Smooth muscle cell (in vitro differentiated cells): ENCODE data around the gene CHN2. TPM values are rescaled to one million over a fixed set of nuclear protein-coding genes. Genes with fewer than 3 reads are reported as not detected.

ENCODE experiments used
- DNase-seq: peaks from one replicate; lab custom pipeline; 2025; ENCODE audit not compliant: unreplicated experiment; lab: John Stamatoyannopoulos, UW
- H2AFZ ChIP-seq: fragments of 200-600 bp; sonication (generic); 2 replicates; pipeline ENCODE4 v1.6.0; 2016; ENCODE audit warnings: antibody characterized with exemption, low read depth, mild to moderate bottlenecking
- H3F3A ChIP-seq: fragments of 200-600 bp; sonication (generic); 2 replicates; pipeline ENCODE4 v1.6.0; 2017; ENCODE audit warnings: antibody characterized with exemption, low read depth
- H3K27ac ChIP-seq: fragments of 200-600 bp; sonication (generic); 2 replicates; pipeline ENCODE4 v1.5.1; 2016; ENCODE audit warnings: low read depth, mild to moderate bottlenecking
- H3K27me3 ChIP-seq: fragments of 200-600 bp; sonication (generic); 2 replicates; pipeline ENCODE4 v1.6.1; 2016; ENCODE audit warnings: low read depth, mild to moderate bottlenecking
- H3K36me3 ChIP-seq: fragments of 200-600 bp; sonication (generic); 2 replicates; pipeline ENCODE4 v1.5.1; 2016; ENCODE audit warnings: low read depth
- H3K4me1 ChIP-seq: fragments of 200-600 bp; sonication (generic); 2 replicates; pipeline ENCODE4 v1.5.1; 2016; ENCODE audit warnings: low read depth
- H3K4me2 ChIP-seq: fragments of 200-600 bp; sonication (generic); 2 replicates; pipeline ENCODE4 v1.6.0; 2016; ENCODE audit warnings: mild to moderate bottlenecking
- H3K4me3 ChIP-seq: fragments of 200-600 bp; sonication (generic); 2 replicates; pipeline ENCODE4 v1.5.1; 2016; ENCODE audit warnings: mild to moderate bottlenecking
- H3K79me2 ChIP-seq: fragments of 200-600 bp; sonication (generic); 2 replicates; pipeline ENCODE4 v1.6.0; 2016; ENCODE audit warnings: low read depth, mild to moderate bottlenecking
- H3K9ac ChIP-seq: fragments of 200-600 bp; sonication (generic); 2 replicates; pipeline ENCODE4 v1.6.0; 2016; ENCODE audit warnings: low read depth
- H3K9me3 ChIP-seq: fragments of 200-600 bp; sonication (generic); replicated peaks from 2 replicates; pipeline ENCODE4 v1.5.1; 2016; ENCODE audit warnings: low read depth
- H4K20me1 ChIP-seq: fragments of 200-600 bp; sonication (generic); 2 replicates; pipeline ENCODE4 v1.6.0; 2016; ENCODE audit warnings: low read depth
- WGBS: methylation state at CpG from one replicate; pipeline ENCODE4 v1.1.7; 2016; ENCODE audit warnings: low lambda C conversion rate; 5-methylcytosine and 5-hydroxymethylcytosine counted together
- polyA plus RNA-seq: library from polyadenylated mRNA; unstranded; fragments of >200 nt; fragmentation: Nextera tagmentation; extraction: Ambion mirVana; gene quantifications from 2 replicates; pipeline ENCODE4 v1.2.1, GENCODE V29; 2016
- total RNA-seq: library from RNA; depleted of rRNA; stranded (reverse); fragments of >200 nt; gene quantifications from 2 replicates; pipeline ENCODE4 v1.2.3, GENCODE V29; 2014
- TF ChIP-seq, protein P1 (sequence below): fragments of 200-600 bp; sonication (generic); IDR thresholded peaks from 2 replicates; pipeline ENCODE4 v1.5.1; 2017; ENCODE audit warnings: borderline replicate concordance, mild to moderate bottlenecking, antibody characterized with exemption; ENCODE audit not compliant: insufficient read depth, poor library complexity, severe bottlenecking

CHN2 gene
- total and polyA plus RNA-seq, 2 experiments from 2014 or later, result 7.4 to 20.7 TPM

DNA sequence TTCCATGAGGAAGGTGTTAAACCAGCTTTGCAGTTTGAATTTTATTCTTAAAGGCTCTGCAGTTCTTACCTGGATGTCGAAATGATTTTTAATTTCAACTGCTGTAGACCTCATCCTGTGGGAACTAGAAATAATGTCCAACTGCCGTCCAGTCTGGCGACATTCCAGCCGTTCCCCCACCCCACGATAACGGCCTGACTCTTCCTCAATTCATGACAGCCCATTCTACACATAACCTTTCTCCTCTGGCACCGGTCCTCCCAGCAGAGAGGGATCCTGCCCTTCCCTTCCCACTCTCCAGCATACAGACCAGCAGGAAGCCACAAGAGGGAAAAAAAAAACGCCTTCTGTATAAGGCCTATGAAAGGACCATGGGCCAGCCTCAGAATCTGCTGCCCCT lies 317.3 kb downstream of the CHN2 start:
- no peaks in the 10 kb centered on the region for H3K79me2 ChIP-seq
- H3K27ac ChIP-seq, result no peak overlapping the region
- no peaks in the 10 kb centered on the region for H3K27me3 ChIP-seq
- no peak overlapping the region for H3K4me3 ChIP-seq
- WGBS, result 75% methylated on average over 8 of the region's 8 CpGs
- no peak for DNase-seq
- H3K9ac ChIP-seq, result no peak overlapping the region
- no peaks in the 10 kb centered on the region for H4K20me1 ChIP-seq
- H3K9me3 ChIP-seq, result no peaks in the 10 kb centered on the region
- TF ChIP-seq, protein P1, sequence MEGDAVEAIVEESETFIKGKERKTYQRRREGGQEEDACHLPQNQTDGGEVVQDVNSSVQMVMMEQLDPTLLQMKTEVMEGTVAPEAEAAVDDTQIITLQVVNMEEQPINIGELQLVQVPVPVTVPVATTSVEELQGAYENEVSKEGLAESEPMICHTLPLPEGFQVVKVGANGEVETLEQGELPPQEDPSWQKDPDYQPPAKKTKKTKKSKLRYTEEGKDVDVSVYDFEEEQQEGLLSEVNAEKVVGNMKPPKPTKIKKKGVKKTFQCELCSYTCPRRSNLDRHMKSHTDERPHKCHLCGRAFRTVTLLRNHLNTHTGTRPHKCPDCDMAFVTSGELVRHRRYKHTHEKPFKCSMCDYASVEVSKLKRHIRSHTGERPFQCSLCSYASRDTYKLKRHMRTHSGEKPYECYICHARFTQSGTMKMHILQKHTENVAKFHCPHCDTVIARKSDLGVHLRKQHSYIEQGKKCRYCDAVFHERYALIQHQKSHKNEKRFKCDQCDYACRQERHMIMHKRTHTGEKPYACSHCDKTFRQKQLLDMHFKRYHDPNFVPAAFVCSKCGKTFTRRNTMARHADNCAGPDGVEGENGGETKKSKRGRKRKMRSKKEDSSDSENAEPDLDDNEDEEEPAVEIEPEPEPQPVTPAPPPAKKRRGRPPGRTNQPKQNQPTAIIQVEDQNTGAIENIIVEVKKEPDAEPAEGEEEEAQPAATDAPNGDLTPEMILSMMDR, result no peak
- H3K36me3 ChIP-seq, result no peaks in the 10 kb centered on the region
- no peak overlapping the region for H2AFZ ChIP-seq
- no peak overlapping the region for H3K4me2 ChIP-seq
- no peaks in the 10 kb centered on the region for H3K4me1 ChIP-seq
- H3F3A ChIP-seq, result no peaks in the 10 kb centered on the region

DNA sequence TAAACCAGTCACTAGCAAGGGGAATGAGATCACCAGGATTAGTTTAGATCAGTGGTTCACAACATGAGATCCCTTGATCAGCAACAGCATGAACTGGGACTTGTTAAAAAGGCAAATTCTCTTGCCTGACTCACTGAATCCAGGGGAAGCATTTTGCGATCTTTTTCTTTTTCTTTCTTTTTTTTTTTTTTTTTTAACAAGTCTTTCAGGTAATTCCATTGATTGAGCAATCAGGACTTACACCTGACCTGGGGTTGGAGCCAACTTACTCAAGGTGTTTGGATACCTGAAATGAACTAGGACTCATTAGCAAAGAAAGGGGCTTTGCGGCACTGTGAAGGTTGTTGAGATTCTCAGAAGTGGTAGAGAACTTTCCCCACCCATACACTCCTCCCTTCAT lies 321.9 kb downstream of the CHN2 start:
- no peak overlapping the region for H3K27ac ChIP-seq
- no peak for DNase-seq
- WGBS, result 88% methylated on average over 2 of the region's 2 CpGs

DNA sequence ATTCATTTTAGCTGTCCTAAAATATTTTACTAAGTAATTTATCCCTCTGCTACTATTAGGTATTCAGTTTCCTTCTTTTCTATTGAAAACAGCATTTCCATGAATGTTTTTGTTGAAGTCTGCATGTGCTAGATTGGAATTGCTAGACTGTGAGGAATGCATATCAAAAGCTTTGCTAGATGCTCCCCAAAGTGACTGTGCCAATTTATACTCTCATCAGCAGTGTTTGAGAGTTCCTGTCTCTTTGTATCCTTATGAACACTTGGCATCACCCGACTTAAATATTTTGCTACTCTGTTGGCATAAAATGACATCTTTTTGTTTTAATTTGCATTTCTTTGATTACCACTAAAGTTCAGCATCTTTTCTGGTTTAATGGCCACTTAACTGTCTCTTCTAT lies 324.0 kb downstream of the CHN2 start:
- Histone ChIP-seq H3F3A (no peaks in the 10 kb centered on the region), H3K36me3 (no peaks in the 10 kb centered on the region), H3K79me2 (no peaks in the 10 kb centered on the region), H3K9me3 (peaks cover 6% of the 10 kb centered on the region), H4K20me1 (no peaks in the 10 kb centered on the region), H3K4me1 (no peaks in the 10 kb centered on the region), H3K9ac (no peak overlapping the region), H3K4me3 (no peak overlapping the region), H3K27ac (no peak overlapping the region), H3K4me2 (no peak overlapping the region), H3K27me3 (peaks cover 3% of the 10 kb centered on the region), H2AFZ (no peak overlapping the region)
- WGBS, result 91% methylated on average over 1 of the region's 1 CpG
- TF ChIP-seq, protein P1, result no peak
- DNase-seq, result no peak

More for the DNA sequence above, 321.9 kb downstream of the CHN2 start:
- Histone ChIP-seq H3K27me3 (peaks cover 3% of the 10 kb centered on the region), H3K4me1 (no peaks in the 10 kb centered on the region), H3K4me2 (no peak overlapping the region), H3K9ac (no peak overlapping the region), H3K4me3 (no peak overlapping the region), H3K9me3 (no peaks in the 10 kb centered on the region), H3F3A (no peaks in the 10 kb centered on the region), H3K36me3 (no peaks in the 10 kb centered on the region), H4K20me1 (no peaks in the 10 kb centered on the region), H2AFZ (no peak overlapping the region), H3K79me2 (no peaks in the 10 kb centered on the region)
- TF ChIP-seq, protein P1, result no peak

DNA sequence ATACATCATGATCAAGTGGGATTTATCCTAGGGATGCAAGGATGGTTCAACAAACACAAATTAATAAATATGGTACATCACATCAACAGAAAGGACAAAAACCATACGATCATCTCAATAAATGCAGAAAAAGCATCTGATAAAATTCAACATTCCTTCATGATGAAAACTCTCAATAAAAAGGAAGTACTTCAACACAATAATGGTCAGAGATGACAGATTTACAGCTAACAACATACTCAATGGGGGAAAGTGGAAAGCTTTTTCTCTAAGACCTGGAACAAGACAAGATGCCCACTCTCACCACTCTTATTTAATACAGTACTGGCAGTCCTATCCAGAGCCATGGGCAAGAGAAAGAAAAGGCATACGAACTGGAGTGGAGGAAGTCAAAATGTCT lies 329.2 kb downstream of the CHN2 start:
- H3K79me2 ChIP-seq, result no peaks in the 10 kb centered on the region
- H3F3A ChIP-seq, result no peaks in the 10 kb centered on the region
- DNase-seq, result no peak
- no peaks in the 10 kb centered on the region for H4K20me1 ChIP-seq
- H3K27me3 ChIP-seq, result peaks cover 3% of the 10 kb centered on the region
- no peak overlapping the region for H3K4me3 ChIP-seq
- no peak overlapping the region for H3K4me2 ChIP-seq
- peaks cover 6% of the 10 kb centered on the region for H3K9me3 ChIP-seq
- no peak overlapping the region for H3K27ac ChIP-seq
- H3K4me1 ChIP-seq, result no peaks in the 10 kb centered on the region
- H3K36me3 ChIP-seq, result no peaks in the 10 kb centered on the region
- no peak overlapping the region for H2AFZ ChIP-seq
- WGBS, result 82% methylated on average over 2 of the region's 2 CpGs
- TF ChIP-seq, protein P1, result no peak
- H3K9ac ChIP-seq, result no peak overlapping the region
